Stimulated activated CD8-positive, alpha-beta memory T cell treated with anti-CD3 and anti-CD28 coated beads, Interleukin-12 subunit alpha, Interleukin-12 subunit beta, amount 100 ng/mL, for 24 hours (primary cell): ENCODE results near the gene ANKRD33.

Source experiments
- DNase-seq: peaks from one replicate; pipeline ENCODE4 v3.0.0-alpha.2; 2020; ENCODE audit errors: extremely low read depth

Gene ANKRD33

GRCh38 chr12:51917746-51918453, 30.0 kb downstream of the ANKRD33 start:
- no peak for DNase-seq

GRCh38 chr12:51920046-51920445, 32.1 kb downstream of the ANKRD33 start:
- DNase-seq = no peak

- DNase-seq = no peak
Observed at GRCh38 chr12:51921017-51921725, 33.3 kb downstream of the ANKRD33 start.

- DNase-seq = no peak
Observed at GRCh38 chr12:51922146-51922545, 34.2 kb downstream of the ANKRD33 start.

GRCh38 chr12:51922762-51923505, 35.0 kb downstream of the ANKRD33 start:
- DNase-seq = no peak

GRCh38 chr12:51923506-51924365, 35.8 kb downstream of the ANKRD33 start:
- DNase-seq = peak; percentile 22

GRCh38 chr12:51924551-51925319, 36.8 kb downstream of the ANKRD33 start:
- no peak for DNase-seq

- DNase-seq = no peak
Observed at GRCh38 chr12:51925346-51926063, 37.6 kb downstream of the ANKRD33 start.

- DNase-seq = no peak
Observed at GRCh38 chr12:51926064-51926632, 38.2 kb downstream of the ANKRD33 start.

- no peak for DNase-seq
Observed at GRCh38 chr12:51926718-51927117, 38.8 kb downstream of the ANKRD33 start.

- DNase-seq = no peak
Observed at GRCh38 chr12:51932218-51933076, 44.5 kb downstream of the ANKRD33 start.

- no peak for DNase-seq
Observed at GRCh38 chr12:51934080-51934479, 46.2 kb downstream of the ANKRD33 start.

- DNase-seq = no peak
Observed at GRCh38 chr12:51937926-51938325, 50.0 kb downstream of the ANKRD33 start.

- DNase-seq = no peak
Observed at GRCh38 chr12:51938726-51939125, 50.8 kb downstream of the ANKRD33 start.

- no peak for DNase-seq
Observed at GRCh38 chr12:51941011-51941581, 53.2 kb downstream of the ANKRD33 start.
